GM23338 (cell line): ENCODE measurements around the gene TAGLN3. TPM values are rescaled to one million over a fixed set of nuclear protein-coding genes. Genes with fewer than 3 reads are reported as not detected.

Experiments used
- ATAC-seq: fragments of 200-7000 bp; cut with Tn5 transposase; 3 replicates; pipeline ENCODE4 v1.9.1; 2020
- DNase-seq: peaks from one replicate; pipeline ENCODE4 v3.0.0-alpha.2; 2015; ENCODE audit warnings: low spot score
- H2AFZ ChIP-seq: fragments of 200-600 bp; sonication (generic); 2 replicates; pipeline ENCODE4 v1.8.0; 2016; ENCODE audit warnings: antibody characterized with exemption, mild to moderate bottlenecking, moderate library complexity
- H3F3A ChIP-seq: fragments of 200-600 bp; sonication (generic); replicated peaks from 2 replicates; pipeline ENCODE4 v1.8.0; 2017; ENCODE audit warnings: antibody characterized with exemption, mixed run types, low read depth
- H3K27ac ChIP-seq: fragments of 200-600 bp; sonication (generic); 2 replicates; pipeline ENCODE4 v1.6.1; 2016; ENCODE audit warnings: low read depth
- H3K27me3 ChIP-seq: fragments of 200-600 bp; sonication (generic); 2 replicates; pipeline ENCODE4 v1.8.0; 2016; ENCODE audit warnings: mild to moderate bottlenecking, mixed run types, moderate library complexity; ENCODE audit not compliant: insufficient read depth
- H3K36me3 ChIP-seq: fragments of 200-600 bp; sonication (generic); 2 replicates; pipeline ENCODE4 v1.8.0; 2016; ENCODE audit warnings: mild to moderate bottlenecking; ENCODE audit not compliant: insufficient read depth
- H3K4me1 ChIP-seq: fragments of 200-600 bp; sonication (generic); 2 replicates; pipeline ENCODE4 v1.8.0; 2016; ENCODE audit warnings: mild to moderate bottlenecking, moderate library complexity; ENCODE audit not compliant: insufficient read depth
- H3K4me2 ChIP-seq: fragments of 200-600 bp; sonication (generic); 2 replicates; pipeline ENCODE4 v1.7.1; 2017; ENCODE audit warnings: mixed run types
- H3K4me3 ChIP-seq: fragments of 200-600 bp; sonication (generic); 2 replicates; pipeline ENCODE4 v1.6.1; 2016; ENCODE audit warnings: mixed run types
- H3K79me2 ChIP-seq: fragments of 200-600 bp; sonication (generic); replicated peaks from 2 replicates; pipeline ENCODE4 v1.8.0; 2017; ENCODE audit warnings: mild to moderate bottlenecking; ENCODE audit not compliant: insufficient read depth
- H3K9me2 ChIP-seq: fragments of 200-600 bp; sonication (generic); 2 replicates; pipeline ENCODE4 v1.8.0; 2017; ENCODE audit not compliant: insufficient read depth
- H4K20me1 ChIP-seq: fragments of 200-600 bp; sonication (generic); replicated peaks from 2 replicates; pipeline ENCODE4 v1.8.0; 2017; ENCODE audit warnings: mild to moderate bottlenecking; ENCODE audit not compliant: insufficient read depth
- H3K27ac Mint-ChIP-seq: 2 replicates; pipeline ENCODE4 v1.8.0; 2020; ENCODE audit warnings: inconsistent platforms, mild to moderate bottlenecking, moderate library complexity, mixed read lengths
- H3K27me3 Mint-ChIP-seq: 3 replicates; pipeline ENCODE4 v1.8.0; 2022; ENCODE audit warnings: low read depth, mild to moderate bottlenecking, moderate library complexity, mixed read lengths, inconsistent platforms; ENCODE audit not compliant: insufficient read depth, poor library complexity
- H3K36me3 Mint-ChIP-seq: 3 replicates; pipeline ENCODE4 v1.8.0; 2021; ENCODE audit warnings: low read depth, mild to moderate bottlenecking, inconsistent platforms, moderate library complexity, mixed read lengths
- H3K4me1 Mint-ChIP-seq: 3 replicates; pipeline ENCODE4 v1.8.0; 2020; ENCODE audit warnings: mild to moderate bottlenecking, inconsistent platforms, mixed read lengths
- H3K4me3 Mint-ChIP-seq: 3 replicates; pipeline ENCODE4 v1.8.0; 2021; ENCODE audit warnings: moderate library complexity, mild to moderate bottlenecking, inconsistent platforms, mixed read lengths
- H3K9me3 Mint-ChIP-seq: 3 replicates; pipeline ENCODE4 v1.8.0; 2020; ENCODE audit warnings: moderate library complexity, mild to moderate bottlenecking, inconsistent platforms, mixed read lengths
- CTCF ChIP-seq, 2 experiments: fragments of 200-600 bp in 1 of 2; sonication (generic) in 1 of 2; conservative IDR thresholded peaks; 2 replicates each; pipeline versions ENCODE4 v1.5.1 to v1.6.1; 2016 to 2017; ENCODE audit warnings: antibody characterized with exemption in 2 of 2, low read depth in 2 of 2, mild to moderate bottlenecking in 2 of 2, moderate library complexity in 1 of 2
- POLR2AphosphoS5 ChIP-seq: IDR thresholded peaks from 2 replicates; pipeline ENCODE4 v1.6.1; 2016; ENCODE audit warnings: antibody characterized with exemption, low read depth
- ZNF331 ChIP-seq: fragments of 250-450 bp; sonication (Bioruptor Pico); IDR thresholded peaks from 2 replicates; pipeline ENCODE4 v1.5.0; 2020; ENCODE audit warnings: low read depth, mild to moderate bottlenecking, moderate library complexity
- ZNF462 ChIP-seq: fragments of 250-450 bp; sonication (Bioruptor Pico); IDR thresholded peaks from 2 replicates; pipeline ENCODE4 v1.5.0; 2020; ENCODE audit warnings: mild to moderate bottlenecking, moderate library complexity
- polyA plus RNA-seq: library from polyadenylated mRNA; unstranded; fragments of >200 nt; fragmentation: Nextera tagmentation; extraction: Ambion mirVana; gene quantifications from 2 replicates; pipeline ENCODE4 v1.2.1, GENCODE V29; 2016
- total RNA-seq: library from RNA; depleted of rRNA; stranded (reverse); fragments of >200 nt; shearing (Covaris generic); gene quantifications from 2 replicates; pipeline ENCODE4 v1.2.3, GENCODE V29; 2014
- TF ChIP-seq, protein P1 (sequence below): IDR thresholded peaks from 2 replicates; pipeline ENCODE4 v1.6.1; 2016; ENCODE audit warnings: antibody characterized with exemption

The TAGLN3 gene
- total and polyA plus RNA-seq, 2 experiments from 2014 or later, result 6.8 to 12.6 TPM

GRCh38 chr3:112038863-112039262 lies 40.1 kb downstream of the TAGLN3 start:
- no peak for DNase-seq
- no peak overlapping the region for H2AFZ ChIP-seq

More at GRCh38 chr3:112038863-112039262, 40.1 kb downstream of the TAGLN3 start:
- peaks cover 3% of the 10 kb centered on the region for H3K27me3 Mint-ChIP-seq
- Histone ChIP-seq H4K20me1 (no peaks in the 10 kb centered on the region), H3K79me2 (no peaks in the 10 kb centered on the region), H3K27me3 (no peaks in the 10 kb centered on the region), H3K4me1 (peaks cover 17% of the 10 kb centered on the region), H3K36me3 (peaks cover 6% of the 10 kb centered on the region; the same call in 1 of the 2 replicates), H3K9me2 (no peaks in the 10 kb centered on the region; the same call in 1 of the 2 replicates), H3K4me3 (no peak overlapping the region), H3K4me2 (no peak overlapping the region), H3K27ac (no peak overlapping the region), H3F3A (no peaks in the 10 kb centered on the region; the same call in 1 of the 2 replicates)
- H3K4me1 Mint-ChIP-seq, result peaks cover 36% of the 10 kb centered on the region
- H3K36me3 Mint-ChIP-seq, result peaks cover 34% of the 10 kb centered on the region
- no peak overlapping the region for H3K27ac Mint-ChIP-seq
- no peak overlapping the region for H3K4me3 Mint-ChIP-seq
- no peak for ATAC-seq
- H3K9me3 Mint-ChIP-seq, result peaks cover 38% of the 10 kb centered on the region
- TF ChIP-seq POLR2AphosphoS5 (no peak), ZNF331 (CRISPR knock-in tag) (no peak), ZNF462 (no peak), CTCF (conservative IDR thresholded peaks at IDR 0.05; ENCODE audit: low read depth in 2 of 2) (no peak)
- TF ChIP-seq, protein P1, sequence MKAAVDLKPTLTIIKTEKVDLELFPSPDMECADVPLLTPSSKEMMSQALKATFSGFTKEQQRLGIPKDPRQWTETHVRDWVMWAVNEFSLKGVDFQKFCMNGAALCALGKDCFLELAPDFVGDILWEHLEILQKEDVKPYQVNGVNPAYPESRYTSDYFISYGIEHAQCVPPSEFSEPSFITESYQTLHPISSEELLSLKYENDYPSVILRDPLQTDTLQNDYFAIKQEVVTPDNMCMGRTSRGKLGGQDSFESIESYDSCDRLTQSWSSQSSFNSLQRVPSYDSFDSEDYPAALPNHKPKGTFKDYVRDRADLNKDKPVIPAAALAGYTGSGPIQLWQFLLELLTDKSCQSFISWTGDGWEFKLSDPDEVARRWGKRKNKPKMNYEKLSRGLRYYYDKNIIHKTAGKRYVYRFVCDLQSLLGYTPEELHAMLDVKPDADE, result no peak
